A549 (cell line): ENCODE data around the gene EFHC1. TPM values are rescaled to one million over a fixed set of nuclear protein-coding genes. Genes with fewer than 3 reads are reported as not detected.
A peak's percentile ranks its signal among the peaks of the same experiment; 100 is the strongest.

ENCODE experiments used
- ATAC-seq, 2 experiments: fragments of 200-7000 bp in 1 of 2; fragments of >200 bp in 1 of 2; cut with Nextera tagmentation in 1 of 2; cut with Tn5 transposase in 1 of 2; 3 replicates each; pipeline versions ENCODE4 v1.8.0 to v1.9.1; 2018 to 2020; ENCODE audit warnings: mild to moderate bottlenecking in 1 of 2, moderate library complexity in 1 of 2
- CTCF ChIA-PET: fragments of 300-600 bp; sonication (Branson Sonifier 250); formaldehyde crosslinking; extraction: SDS; loops from one replicate; lab custom pipeline; 2021; ENCODE audit warnings: antibody characterized with exemption, inconsistent platforms; lab: Yijun Ruan, JAX
- POLR2A ChIA-PET: fragments of 350-600 bp; formaldehyde crosslinking; extraction: SDS; loops from one replicate; lab custom pipeline; 2021; ENCODE audit warnings: antibody characterized with exemption, inconsistent platforms; lab: Yijun Ruan, JAX
- DNase-seq, 2 experiments: peaks; one replicate each; pipeline versions ENCODE4 v3.0.0 to v3.0.0-alpha.2; 2011 to 2016; ENCODE audit warnings: low read depth in 1 of 2, low spot score in 1 of 2
- FAIRE-seq: peaks from 2 replicates; lab custom pipeline; 2011; peaks lifted over from hg19 to GRCh38; lab: Jason Lieb, UNC
- H3K27ac ChIP-seq, 2 experiments: fragments of >200 bp; sonication (Bioruptor Twin); formaldehyde crosslinking; 3 replicates each; pipeline ENCODE4 v1.5.1; 2016 to 2017
- H3K4me1 ChIP-seq: fragments of >200 bp; sonication (Bioruptor Twin); formaldehyde crosslinking; 3 replicates; pipeline ENCODE4 v1.6.1; 2016
- H3K4me2 ChIP-seq: fragments of >200 bp; sonication (Bioruptor Twin); formaldehyde crosslinking; 3 replicates; pipeline ENCODE4 v1.6.1; 2016
- H3K4me3 ChIP-seq: fragments of >200 bp; sonication (Bioruptor Twin); formaldehyde crosslinking; 3 replicates; pipeline ENCODE4 v1.5.1; 2016
- H3K9me3 ChIP-seq: fragments of >200 bp; sonication (Bioruptor Twin); formaldehyde crosslinking; 3 replicates; pipeline ENCODE4 v1.6.1; 2016
- CHD2 ChIP-seq: fragments of 150-350 bp; IDR thresholded peaks from 2 replicates; pipeline ENCODE4 v1.6.1; 2014; ENCODE audit warnings: low read length; ENCODE audit not compliant: partially characterized antibody
- CHD4 ChIP-seq: fragments of 200-600 bp; sonication (generic); IDR thresholded peaks from 2 replicates; pipeline ENCODE4 v1.6.1; 2016; ENCODE audit warnings: antibody characterized with exemption, mild to moderate bottlenecking, borderline replicate concordance
- ELK1 ChIP-seq: fragments of 150-350 bp; IDR thresholded peaks from 2 replicates; pipeline ENCODE4 v1.6.1; 2014; ENCODE audit warnings: low read depth, mild to moderate bottlenecking, low read length
- EP300 ChIP-seq, 2 experiments: fragments of >200 bp; sonication (Bioruptor Twin); formaldehyde crosslinking; IDR thresholded peaks; 2 replicates in 1 of 2; 3 replicates in 1 of 2; pipeline ENCODE4 v1.6.1; 2016 to 2017
- ESRRA ChIP-seq: fragments of 150-350 bp; IDR thresholded peaks from 2 replicates; pipeline ENCODE4 v1.6.1; 2014; ENCODE audit warnings: mild to moderate bottlenecking, low read length, borderline replicate concordance
- FOSL2 ChIP-seq, 2 experiments: fragments of 450-650 bp in 1 of 2; fragments of >200 bp in 1 of 2; sonication (Bioruptor Twin) in 1 of 2; formaldehyde crosslinking; IDR thresholded peaks; 2 replicates each; pipeline versions ENCODE4 v1.5.0 to v1.6.1; 2016 to 2020; ENCODE audit warnings: mild to moderate bottlenecking in 1 of 2, moderate library complexity in 1 of 2
- HEYL ChIP-seq: fragments of 250-450 bp; sonication (Bioruptor Pico); IDR thresholded peaks from 2 replicates; pipeline ENCODE4 v1.8.0; 2021; ENCODE audit warnings: mild to moderate bottlenecking, moderate library complexity
- HOXB13 ChIP-seq: fragments of 250-450 bp; sonication (Bioruptor Pico); IDR thresholded peaks from 2 replicates; pipeline ENCODE4 v1.5.0; 2020; ENCODE audit warnings: low read depth, mild to moderate bottlenecking, moderate library complexity
- HOXB5 ChIP-seq: fragments of 250-450 bp; sonication (Bioruptor Pico); IDR thresholded peaks from 2 replicates; pipeline ENCODE4 v1.5.0; 2020; ENCODE audit warnings: mild to moderate bottlenecking, moderate library complexity
- JUN ChIP-seq, 2 experiments: fragments of >200 bp; sonication (Bioruptor Twin); formaldehyde crosslinking; IDR thresholded peaks; 2 replicates in 1 of 2; 3 replicates in 1 of 2; pipeline ENCODE4 v1.6.1; 2016 to 2017
- MAFK ChIP-seq: fragments of 450-650 bp; IDR thresholded peaks from 2 replicates; pipeline ENCODE4 v1.6.1; 2014; ENCODE audit not compliant: partially characterized antibody
- PBX3 ChIP-seq: IDR thresholded peaks from 2 replicates; pipeline ENCODE4 v1.6.1; 2012
- PHF8 ChIP-seq: fragments of 200-600 bp; sonication (generic); IDR thresholded peaks from 2 replicates; pipeline ENCODE4 v1.6.1; 2016; ENCODE audit warnings: low read depth, mild to moderate bottlenecking, antibody characterized with exemption, moderate library complexity, borderline replicate concordance
- REST ChIP-seq: fragments of 200-600 bp; sonication (generic); IDR thresholded peaks from 2 replicates; pipeline ENCODE4 v1.6.1; 2016; ENCODE audit warnings: antibody characterized with exemption, mild to moderate bottlenecking, moderate library complexity
- RFX5 ChIP-seq: fragments of 450-650 bp; IDR thresholded peaks from 2 replicates; pipeline ENCODE4 v1.7.1; 2014; ENCODE audit warnings: antibody characterized with exemption, mild to moderate bottlenecking, moderate library complexity
- RNF2 ChIP-seq: fragments of 200-600 bp; sonication (generic); IDR thresholded peaks from 2 replicates; pipeline ENCODE4 v1.6.1; 2016; ENCODE audit warnings: low read depth, mild to moderate bottlenecking, antibody characterized with exemption, moderate library complexity, borderline replicate concordance
- TFCP2L1 ChIP-seq: fragments of 250-450 bp; sonication (Bioruptor Pico); IDR thresholded peaks from 2 replicates; pipeline ENCODE4 v1.5.0; 2021; ENCODE audit warnings: mild to moderate bottlenecking
- ZC3H11A ChIP-seq: fragments of 450-650 bp; IDR thresholded peaks from 2 replicates; pipeline ENCODE4 v1.6.1; 2014; ENCODE audit warnings: antibody characterized with exemption, mild to moderate bottlenecking
- ZFP36 ChIP-seq: fragments of 450-650 bp; IDR thresholded peaks from 2 replicates; pipeline ENCODE4 v1.6.1; 2014; ENCODE audit warnings: borderline replicate concordance; ENCODE audit not compliant: partially characterized antibody
- ZSCAN20 ChIP-seq: fragments of 250-450 bp; sonication (Bioruptor Pico); IDR thresholded peaks from 2 replicates; pipeline ENCODE4 v1.8.0; 2022; ENCODE audit warnings: mild to moderate bottlenecking, moderate library complexity
- WGBS: methylation state at CpG from one replicate; pipeline ENCODE4 v1.1.6; 2017; ENCODE audit errors: missing lambda C conversion rate; 5-methylcytosine and 5-hydroxymethylcytosine counted together
- polyA plus RNA-seq, 4 experiments: library from polyadenylated mRNA; depleted of rRNA in 3 of 4; stranded (reverse); fragments of >200 nt; fragmentation: RNase III in 1 of 4; extraction: RNeasy Plus Mini Kit Qiagen cat#74134 plus additional on column Dnase treatment in 1 of 4; gene quantifications; 2 replicates in 3 of 4; 3 replicates in 1 of 4; pipeline ENCODE4 v1.2.3, GENCODE V29; 2011 to 2017

The EFHC1 gene
- polyA plus RNA-seq, 2 of the 4 experiments (the other 2 are of a cell fraction), result 14.0 to 46.7 TPM

- no peak for TF ChIP-seq PBX3
These were observed 3.5 kb upstream of the EFHC1 start (continued) for GRCh38 chr6:52416629-52417151.

- 75% methylated on average over 5 of the region's 5 CpGs for WGBS
- FAIRE-seq, result no peak
- H3K4me3 ChIP-seq, result no peak overlapping the region
- H3K9me3 ChIP-seq, result no peaks in the 10 kb centered on the region
- TF ChIP-seq PBX3, result no peak
- TF ChIP-seq ZFP36, result no peak
- TF ChIP-seq MAFK, result peak; percentile 63
- TF ChIP-seq FOSL2 (IDR thresholded peaks at IDR 0.05), result no peak
- TF ChIP-seq FOSL2 (CRISPR knock-in tag; IDR thresholded peaks at IDR 0.05), result no peak
- TF ChIP-seq CHD2, result no peak
- TF ChIP-seq ESRRA, result no peak
- no peak for TF ChIP-seq RFX5
- TF ChIP-seq, all 56 proteins: peak for 1
- Histone ChIP-seq H3K4me2 (no peak overlapping the region), H3K27ac (peak overlapping the region; percentile 26 to 60; a peak in 2 of 6 replicates), H3K4me1 (peaks cover 28% of the 10 kb centered on the region; the same call in 2 of the 3 replicates)
- CTCF ChIA-PET, result interaction anchor here (1.1 to 6.8 kb wide), 12 partner anchors 10 to 252 kb away, joined by 4 to 86 read pairs (median 14); no protein-coding TSS in a partner anchor
- peak in 1 of 2 experiments; percentile 10 for DNase-seq
- no peak for ATAC-seq
- POLR2A ChIA-PET, result no interaction called here
These were observed 2.4 kb upstream of the EFHC1 start for GRCh38 chr6:52417675-52418111.

- peaks cover 35% of the 10 kb centered on the region for H3K4me1 ChIP-seq
- H3K4me3 ChIP-seq, result no peak overlapping the region
- POLR2A ChIA-PET, result interaction anchor here (2.3 kb wide), 1 partner anchor 157 kb away, joined by 10 read pairs; no protein-coding TSS in a partner anchor
- CTCF ChIA-PET, result interaction anchor here (1.0 to 6.8 kb wide), 7 partner anchors 27 to 247 kb away, joined by 3 to 86 read pairs (median 5); no protein-coding TSS in a partner anchor
- no peak for ATAC-seq
- no peak overlapping the region for H3K27ac ChIP-seq
- TF ChIP-seq CHD4, result no peak
- TF ChIP-seq REST, result no peak
- TF ChIP-seq PBX3, result no peak
- no peak for TF ChIP-seq ZC3H11A
- no peak for TF ChIP-seq ZSCAN20 (CRISPR knock-in tag)
- TF ChIP-seq PHF8, result no peak
- TF ChIP-seq JUN (IDR thresholded peaks at IDR 0.05), result no peak
- no peak for TF ChIP-seq HEYL (CRISPR knock-in tag)
- TF ChIP-seq CHD2, result no peak
- no peak for TF ChIP-seq ZFP36
- no peak for TF ChIP-seq RFX5
- no peak for TF ChIP-seq EP300 (IDR thresholded peaks at IDR 0.05)
- TF ChIP-seq HOXB13 (CRISPR knock-in tag), result no peak
- no peak for TF ChIP-seq TFCP2L1
- no peak for TF ChIP-seq RNF2
- TF ChIP-seq ELK1, result no peak
- TF ChIP-seq HOXB5 (CRISPR knock-in tag), result no peak
- no peak for FAIRE-seq
- no peaks in the 10 kb centered on the region for H3K9me3 ChIP-seq
- WGBS, result 82% methylated on average over 2 of the region's 2 CpGs
- H3K4me2 ChIP-seq, result no peak overlapping the region
- no peak for DNase-seq
These were observed 1.5 kb upstream of the EFHC1 start for GRCh38 chr6:52418606-52419005.
